HG03159 (cell line): ENCODE results near the gene TUBE1.
"Not testable (repeated sequence)": the region's sequence is repeated elsewhere in the genome, so short reads cannot be mapped to it uniquely, and the experiment has no call there.

Source experiments
- ATAC-seq: cut with Tn5 transposase; IDR thresholded peaks from one replicate; pipeline ENCODE4 v1.9.1; 2021; ENCODE audit warnings: mild to moderate bottlenecking, moderate library complexity; ENCODE audit not compliant: unreplicated experiment

Gene TUBE1

GRCh38 chr6:112065426-112065986 lies 21.8 kb downstream of the TUBE1 start:
- no peak for ATAC-seq

GRCh38 chr6:112062966-112063365 lies 24.3 kb downstream of the TUBE1 start:
- no peak for ATAC-seq

GRCh38 chr6:112061605-112062004 lies 25.7 kb downstream of the TUBE1 start:
- no peak for ATAC-seq

- no peak for ATAC-seq
Observed at GRCh38 chr6:112058243-112059032, 28.8 kb downstream of the TUBE1 start.

GRCh38 chr6:112054555-112055190 lies 32.6 kb downstream of the TUBE1 start:
- ATAC-seq, result no peak

- no peak for ATAC-seq
Observed at GRCh38 chr6:112054001-112054400, 33.3 kb downstream of the TUBE1 start, which contains the start of gene CCN6. CCN6 (plus strand) TSS chr6:112054104; CDS start chr6:112054358, 254 bp downstream.

GRCh38 chr6:112051251-112051740 lies 36.0 kb downstream of the TUBE1 start:
- ATAC-seq, result not testable (repeated sequence)

- ATAC-seq, result no peak
Observed at GRCh38 chr6:112050429-112050828, 36.9 kb downstream of the TUBE1 start.

- ATAC-seq, result no peak
Observed at GRCh38 chr6:112049996-112050395, 37.3 kb downstream of the TUBE1 start.

GRCh38 chr6:112049026-112049799 lies 38.1 kb downstream of the TUBE1 start:
- ATAC-seq, result no peak

GRCh38 chr6:112047523-112047922 lies 39.8 kb downstream of the TUBE1 start:
- ATAC-seq, result not testable (repeated sequence)

GRCh38 chr6:112044856-112045255 lies 42.4 kb downstream of the TUBE1 start:
- ATAC-seq, result no peak

- ATAC-seq, result no peak
Observed at GRCh38 chr6:112044196-112044595, 43.1 kb downstream of the TUBE1 start.

GRCh38 chr6:112043032-112044007 lies 44.0 kb downstream of the TUBE1 start:
- peak; percentile 85 for ATAC-seq

GRCh38 chr6:112041535-112041934 lies 45.7 kb downstream of the TUBE1 start:
- ATAC-seq, result no peak

- ATAC-seq, result no peak
Observed at GRCh38 chr6:112040956-112041355, 46.3 kb downstream of the TUBE1 start.

- no peak for ATAC-seq
Observed at GRCh38 chr6:112039431-112039770, 47.9 kb downstream of the TUBE1 start.

- no peak for ATAC-seq
Observed at GRCh38 chr6:112038756-112039430, 48.4 kb downstream of the TUBE1 start.

GRCh38 chr6:112038268-112038667 lies 49.0 kb downstream of the TUBE1 start:
- no peak for ATAC-seq
